AG04450 (cell line): Measurements from ENCODE around the gene ATP13A4. TPM values are rescaled to one million over a fixed set of nuclear protein-coding genes. Genes with fewer than 3 reads are reported as not detected.

ENCODE experiments used
- CTCF ChIA-PET: fragments of 300-600, 350-600 bp; formaldehyde crosslinking; extraction: SDS; loops from one replicate; lab custom pipeline; 2022; ENCODE audit warnings: antibody characterized with exemption, inconsistent platforms; lab: Charles Lee
- POLR2A ChIA-PET: fragments of 350-600 bp; formaldehyde crosslinking; extraction: SDS; loops from one replicate; lab custom pipeline; 2021; ENCODE audit warnings: antibody characterized with exemption, inconsistent platforms; lab: Yijun Ruan, JAX
- DNase-seq: peaks from one replicate; pipeline ENCODE4 v3.0.0-alpha.2; 2011; ENCODE audit warnings: low read depth, low spot score
- H3K27ac ChIP-seq: one replicate; pipeline ENCODE4 v1.5.1; 2012; ENCODE audit warnings: low read depth, low read length, control low read depth
- H3K27me3 ChIP-seq: one replicate; pipeline ENCODE4 v1.6.0; 2012; ENCODE audit warnings: low read length; ENCODE audit not compliant: control insufficient read depth, insufficient read depth
- H3K4me3 ChIP-seq: 2 replicates; pipeline ENCODE4 v1.5.1; 2011; ENCODE audit warnings: mild to moderate bottlenecking, low read depth, low read length, control low read depth
- H3K9me3 ChIP-seq: 2 replicates; pipeline ENCODE4 v1.5.1; 2012; ENCODE audit warnings: low read length; ENCODE audit not compliant: control insufficient read depth, insufficient read depth
- polyA plus RNA-seq: library from polyadenylated mRNA; depleted of rRNA; stranded (reverse); fragments of >200 nt; gene quantifications from 2 replicates; pipeline ENCODE4 v1.2.3, GENCODE V29; 2011
- TF ChIP-seq, protein P1 (sequence below): IDR thresholded peaks from 2 replicates; pipeline ENCODE4 v1.5.1; 2011; ENCODE audit warnings: low read depth, low read length, control low read depth, inconsistent platforms

ATP13A4 gene
- polyA plus RNA-seq, 1 experiment, result 0.04 TPM

GRCh38 chr3:193457526-193457925, 97.2 kb downstream of the ATP13A4 start:
- TF ChIP-seq, protein P1, sequence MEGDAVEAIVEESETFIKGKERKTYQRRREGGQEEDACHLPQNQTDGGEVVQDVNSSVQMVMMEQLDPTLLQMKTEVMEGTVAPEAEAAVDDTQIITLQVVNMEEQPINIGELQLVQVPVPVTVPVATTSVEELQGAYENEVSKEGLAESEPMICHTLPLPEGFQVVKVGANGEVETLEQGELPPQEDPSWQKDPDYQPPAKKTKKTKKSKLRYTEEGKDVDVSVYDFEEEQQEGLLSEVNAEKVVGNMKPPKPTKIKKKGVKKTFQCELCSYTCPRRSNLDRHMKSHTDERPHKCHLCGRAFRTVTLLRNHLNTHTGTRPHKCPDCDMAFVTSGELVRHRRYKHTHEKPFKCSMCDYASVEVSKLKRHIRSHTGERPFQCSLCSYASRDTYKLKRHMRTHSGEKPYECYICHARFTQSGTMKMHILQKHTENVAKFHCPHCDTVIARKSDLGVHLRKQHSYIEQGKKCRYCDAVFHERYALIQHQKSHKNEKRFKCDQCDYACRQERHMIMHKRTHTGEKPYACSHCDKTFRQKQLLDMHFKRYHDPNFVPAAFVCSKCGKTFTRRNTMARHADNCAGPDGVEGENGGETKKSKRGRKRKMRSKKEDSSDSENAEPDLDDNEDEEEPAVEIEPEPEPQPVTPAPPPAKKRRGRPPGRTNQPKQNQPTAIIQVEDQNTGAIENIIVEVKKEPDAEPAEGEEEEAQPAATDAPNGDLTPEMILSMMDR, result no peak
- Histone ChIP-seq H3K9me3 (no peaks in the 10 kb centered on the region), H3K27ac (no peak overlapping the region), H3K4me3 (no peak overlapping the region), H3K27me3 (no peaks in the 10 kb centered on the region)
- ChIA-PET POLR2A (no interaction called here), CTCF (interaction anchor here (2.0 kb wide), 1 partner anchor 115 kb away, joined by 11 read pairs; no protein-coding TSS in a partner anchor)
- no peak for DNase-seq

GRCh38 chr3:193452338-193452737, 102.4 kb downstream of the ATP13A4 start:
- ChIA-PET CTCF (interaction anchor here (1.5 kb wide), 1 partner anchor 639 kb away, joined by 6 read pairs; no protein-coding TSS in a partner anchor), POLR2A (interaction anchor here (0.5 kb wide), 1 partner anchor 132 kb away, joined by 7 read pairs; no protein-coding TSS in a partner anchor)
- Histone ChIP-seq H3K27me3 (no peaks in the 10 kb centered on the region), H3K9me3 (no peaks in the 10 kb centered on the region), H3K4me3 (no peak overlapping the region), H3K27ac (no peak overlapping the region)
- no peak for DNase-seq
- TF ChIP-seq, protein P1, result peak; percentile 19; the same call in 1 of the 2 replicates

- Histone ChIP-seq H3K9me3 (no peaks in the 10 kb centered on the region), H3K27ac (no peak overlapping the region), H3K4me3 (no peak overlapping the region), H3K27me3 (no peaks in the 10 kb centered on the region)
- ChIA-PET POLR2A (interaction anchor here (0.5 kb wide), 1 partner anchor 133 kb away, joined by 7 read pairs; no protein-coding TSS in a partner anchor), CTCF (no interaction called here)
- DNase-seq, result no peak
- TF ChIP-seq, protein P1, result no peak
Measured at GRCh38 chr3:193451902-193452301, 102.8 kb downstream of the ATP13A4 start.

- no peak for DNase-seq
- Histone ChIP-seq H3K4me3 (no peak overlapping the region), H3K9me3 (no peaks in the 10 kb centered on the region), H3K27me3 (no peaks in the 10 kb centered on the region), H3K27ac (no peak overlapping the region)
- POLR2A ChIA-PET, result no interaction called here
- CTCF ChIA-PET, result no interaction called here
- TF ChIP-seq, protein P1, result no peak
Measured at GRCh38 chr3:193446965-193447602, 107.6 kb downstream of the ATP13A4 start.

DNA sequence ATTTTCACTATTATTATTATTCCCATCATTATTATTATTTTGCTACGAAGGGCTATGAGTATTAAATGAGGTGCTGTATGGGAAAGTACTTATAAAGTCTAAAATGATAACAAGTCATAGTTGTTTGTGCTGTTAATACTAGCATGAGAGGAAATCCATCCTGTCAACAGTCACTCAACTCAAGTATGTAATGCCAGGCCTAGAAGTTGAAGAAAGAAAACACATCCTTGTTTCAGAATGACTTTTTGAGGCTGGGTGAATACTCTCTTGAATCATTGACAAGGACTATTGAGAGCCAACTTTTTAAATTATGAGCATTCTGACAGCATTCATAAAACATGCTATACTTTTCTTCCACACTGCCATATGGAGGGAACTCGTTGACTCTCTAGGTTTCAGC, 115.3 kb downstream of the ATP13A4 start:
- TF ChIP-seq, protein P1, result no peak
- peaks cover 2% of the 10 kb centered on the region; the same call in 1 of the 2 replicates for H3K9me3 ChIP-seq
- DNase-seq, result no peak
- H3K4me3 ChIP-seq, result no peak overlapping the region
- ChIA-PET POLR2A (no interaction called here), CTCF (interaction anchor here (0.7 kb wide), 1 partner anchor 23 kb away, joined by 3 read pairs; no protein-coding TSS in a partner anchor)
- H3K27me3 ChIP-seq, result no peaks in the 10 kb centered on the region
- H3K27ac ChIP-seq, result no peak overlapping the region
